Duodenal mucosa (tissue), 2 donors: ENCODE measurements around the gene CCDC181.

Experiments
- H3K27ac ChIP-seq: one replicate; pipeline ENCODE4 v1.7.0; 2013; ENCODE audit warnings: low read depth, low read length
- H3K27me3 ChIP-seq, 2 donors: one replicate each; pipeline ENCODE4 v1.7.0; 2013; ENCODE audit warnings: low read length in 2 of 2, control low read depth in 1 of 2; ENCODE audit not compliant: insufficient read depth in 2 of 2, control insufficient read depth in 1 of 2
- H3K36me3 ChIP-seq, 2 donors: one replicate each; pipeline ENCODE4 v1.7.0; 2013; ENCODE audit warnings: low read length in 2 of 2, control low read depth in 1 of 2; ENCODE audit not compliant: insufficient read depth in 2 of 2, control insufficient read depth in 1 of 2
- H3K4me1 ChIP-seq, 2 donors: one replicate each; pipeline ENCODE4 v1.7.0; 2013; ENCODE audit warnings: low read length in 2 of 2, control low read depth in 1 of 2; ENCODE audit not compliant: insufficient read depth in 2 of 2, control insufficient read depth in 1 of 2
- H3K4me3 ChIP-seq, 2 donors: one replicate each; pipeline ENCODE4 v1.7.0; 2013; ENCODE audit warnings: low read length in 2 of 2, low read depth in 1 of 2
- H3K9ac ChIP-seq, 2 donors: one replicate each; pipeline ENCODE4 v1.7.0; 2013; ENCODE audit warnings: low read length in 2 of 2, low read depth in 1 of 2
- H3K9me3 ChIP-seq, 2 donors: one replicate each; pipeline ENCODE4 v1.7.0; 2013; ENCODE audit warnings: low read length in 2 of 2, control low read depth in 1 of 2; ENCODE audit not compliant: control insufficient read depth in 1 of 2

Gene CCDC181

DNA sequence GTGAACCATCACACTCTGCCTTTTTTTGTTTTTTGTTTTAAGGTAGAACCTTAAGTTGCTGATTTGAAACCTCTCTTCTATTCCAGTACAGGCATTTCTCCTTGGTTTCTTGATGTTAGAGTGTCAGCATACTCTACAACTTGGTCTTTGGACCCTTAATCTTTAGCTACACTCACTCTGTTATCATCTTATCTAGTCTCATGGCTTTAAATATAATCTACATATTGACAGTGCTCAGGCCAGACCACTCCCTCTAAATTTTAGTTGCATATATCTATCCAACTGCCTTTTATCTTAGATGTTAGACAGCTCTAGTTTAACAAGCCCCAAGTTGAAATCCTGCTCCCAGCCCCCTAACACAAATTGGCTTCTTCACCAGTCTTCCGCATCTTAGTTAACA is 81.8 kb downstream of the CCDC181 start:
- Histone ChIP-seq H3K4me3 (no peak overlapping the region), H3K9ac (no peak overlapping the region), H3K4me1 (peaks cover 4 to 9% of the 10 kb centered on the region in 2 donors), H3K27me3 (no peaks in the 10 kb centered on the region), H3K27ac (no peak overlapping the region), H3K9me3 (peaks cover 0 to 6% of the 10 kb centered on the region in 2 donors), H3K36me3 (no peaks in the 10 kb centered on the region)
